ENCODE data around the gene HOXD1.

DNA sequence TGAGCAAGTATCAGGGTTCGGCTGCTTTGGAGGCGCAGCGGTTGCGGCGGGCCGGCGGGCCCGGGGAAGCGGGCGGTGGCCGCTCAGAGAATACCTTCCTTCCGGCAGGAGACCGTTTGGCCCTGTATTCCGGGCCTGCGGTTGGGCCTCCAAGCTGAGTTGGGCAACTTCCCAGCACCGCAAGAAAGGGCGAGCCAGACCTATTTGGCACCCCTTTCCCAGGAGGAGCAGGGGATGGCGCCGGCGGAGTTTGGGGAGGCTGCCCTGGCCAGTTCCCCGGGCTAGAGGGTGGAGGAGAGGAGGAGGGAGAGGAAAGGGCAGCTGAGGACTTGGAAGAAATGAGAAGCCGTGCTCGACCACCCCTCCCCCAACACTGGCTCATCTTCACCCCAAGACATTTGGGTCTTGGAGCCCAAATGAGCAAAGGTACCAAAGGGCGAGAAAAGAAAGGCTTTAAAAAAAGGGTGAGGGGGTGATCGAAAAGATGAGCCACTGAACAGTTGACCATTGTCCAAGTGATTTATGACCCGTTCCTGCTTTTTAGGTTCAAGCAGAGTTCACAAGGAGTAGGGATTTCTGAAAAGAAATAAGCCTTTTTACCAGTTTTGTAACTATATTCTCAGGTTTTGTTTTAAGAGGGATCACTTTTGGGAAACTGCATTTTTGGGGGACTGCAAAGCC lies 23.0 kb upstream of the HOXD1 start:
- no peak for TF ChIP-seq EZH2 (IDR thresholded peaks at IDR 0.05)
- no peak for TF ChIP-seq POLR2AphosphoS5 (IDR thresholded peaks at IDR 0.05; ENCODE audit: borderline replicate concordance, low read depth, low read length)
- TF ChIP-seq FOXP2 (optimal IDR thresholded peaks at IDR 0.05; ENCODE audit: control extremely low read depth, extremely low read length, insufficient read depth): no peak

Data from SK-N-MC (cell line).